Breast epithelium (tissue), 4 donors: ENCODE results near the gene CPD. TPM values are rescaled to one million over a fixed set of nuclear protein-coding genes. Genes with fewer than 3 reads are reported as not detected.

Experiments used
- DNase-seq, 2 donors: peaks; one replicate each; pipeline ENCODE4 v3.0.0-alpha.2; 2019; ENCODE audit warnings: low spot score in 2 of 2
- H3K27ac ChIP-seq, 2 donors: fragments of 200-600 bp; sonication (generic) in 1 of 2; one replicate each; pipeline ENCODE4 v1.5.1; 2016 to 2019; ENCODE audit warnings: mild to moderate bottlenecking in 1 of 2
- H3K27me3 ChIP-seq, 2 donors: fragments of 200-600 bp; sonication (generic) in 1 of 2; one replicate each; pipeline versions ENCODE4 v1.5.1 to v1.6.0; 2017 to 2019; ENCODE audit warnings: control low read depth in 1 of 2, mild to moderate bottlenecking in 1 of 2
- H3K36me3 ChIP-seq: fragments of 200-600 bp; one replicate; pipeline ENCODE4 v1.5.1; 2019
- H3K4me1 ChIP-seq, 2 donors: fragments of 200-600 bp; sonication (generic); one replicate each; pipeline ENCODE4 v1.5.1; 2016 to 2019; ENCODE audit warnings: control low read depth in 1 of 2
- H3K4me3 ChIP-seq, 3 donors: fragments of 200-600 bp; sonication (generic); 1 replicate in 2 of 3; 2 replicates in 1 of 3; pipeline ENCODE4 v1.5.1; 2016 to 2019; ENCODE audit warnings: mild to moderate bottlenecking in 3 of 3, moderate library complexity in 2 of 3
- H3K9me3 ChIP-seq, 2 donors: fragments of 200-600 bp; sonication (generic) in 1 of 2; one replicate each; pipeline ENCODE4 v1.5.1; 2016 to 2019; ENCODE audit warnings: control low read depth in 1 of 2
- POLR2A ChIP-seq: fragments of 450-650 bp; IDR thresholded peaks from one replicate; pipeline ENCODE4 v1.6.1; 2016; ENCODE audit warnings: antibody characterized with exemption, mild to moderate bottlenecking, moderate library complexity
- POLR2AphosphoS5 ChIP-seq, 3 donors: sonication (generic); formaldehyde crosslinking; IDR thresholded peaks; one replicate each; pipeline ENCODE4 v1.6.1; 2017; ENCODE audit warnings: antibody characterized with exemption in 3 of 3
- intact Hi-C: fragments of 100-400 bp; cut with DNase I; formaldehyde crosslinking; loops from one replicate; pipeline ENCODE4 v1.15.1; 2023; ENCODE audit warnings: low total_unique reads
- total RNA-seq, 3 donors: library from RNA; depleted of rRNA; stranded (reverse); fragments of >200 nt; gene quantifications; one replicate each; pipeline ENCODE4 v1.1.0, GENCODE V29; 2016
- TF ChIP-seq, protein P1 (sequence below), 3 donors: fragments of 450-650 bp; IDR thresholded peaks; one replicate each; pipeline ENCODE4 v1.5.1; 2016 to 2017; ENCODE audit warnings: antibody characterized with exemption in 3 of 3, mild to moderate bottlenecking in 3 of 3, moderate library complexity in 3 of 3

The CPD gene
- total RNA-seq, 3 donors from 2014 or later: 74.1 to 110 (median 87.7) TPM

DNA sequence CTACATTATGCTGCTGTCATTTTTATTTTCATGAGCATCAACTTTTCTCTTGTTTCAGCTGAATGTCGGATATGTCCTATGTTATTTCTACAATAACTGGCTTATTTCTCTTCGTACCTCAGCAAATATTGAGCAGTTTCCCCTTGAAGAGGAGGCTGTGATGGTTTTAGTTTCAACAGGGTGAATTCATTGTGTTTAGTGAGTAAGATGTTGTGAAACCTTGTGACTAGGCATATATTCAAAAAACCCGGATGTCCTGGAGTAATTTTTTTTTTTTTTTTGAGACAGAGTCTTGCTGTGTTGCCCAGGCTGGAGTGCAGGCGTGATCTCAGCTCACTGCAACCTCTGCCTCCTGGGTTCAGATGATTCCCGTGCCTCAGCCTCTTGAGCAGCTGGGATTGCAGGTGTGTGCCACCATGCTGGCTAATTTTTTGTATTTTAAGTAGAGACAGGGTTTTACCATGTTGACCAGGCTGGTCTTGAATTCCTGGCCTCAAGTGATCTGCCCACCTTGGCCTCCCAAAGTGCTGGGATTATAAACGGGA, 11.1 kb downstream of the CPD start:
- no peak overlapping the region for H3K27ac ChIP-seq

DNA sequence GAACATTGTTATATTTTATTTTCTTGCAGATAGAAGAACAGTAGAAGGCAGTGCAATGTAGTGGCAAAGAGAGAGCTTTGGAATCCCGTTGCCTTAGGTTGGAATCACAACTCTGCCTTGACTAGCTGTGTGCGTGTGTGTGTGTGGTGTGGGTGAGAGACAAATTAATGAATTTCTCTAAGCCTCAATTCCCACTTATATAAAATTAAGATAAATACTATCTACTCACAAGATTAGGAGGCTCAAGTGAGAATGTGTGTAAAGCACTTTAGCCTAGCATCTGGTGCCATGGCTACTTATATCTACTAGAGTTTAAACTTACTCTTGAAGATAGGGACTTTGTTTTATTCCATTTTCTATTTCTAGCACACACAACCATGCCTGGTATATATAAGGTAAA, 12.8 kb downstream of the CPD start:
- intact Hi-C loops: no loop called here

More for the DNA sequence above, 11.1 kb downstream of the CPD start:
- H3K27me3 ChIP-seq: no peaks in the 10 kb centered on the region
- H3K4me3 ChIP-seq: no peak overlapping the region
- H3K9me3 ChIP-seq: no peaks in the 10 kb centered on the region
- H3K36me3 ChIP-seq: no peaks in the 10 kb centered on the region
- DNase-seq: no peak
- no peaks in the 10 kb centered on the region for H3K4me1 ChIP-seq
- intact Hi-C loops: no loop called here
- TF ChIP-seq POLR2AphosphoS5 (IDR thresholded peaks at IDR 0.05) (no peak), POLR2A (no peak)
- TF ChIP-seq, protein P1, sequence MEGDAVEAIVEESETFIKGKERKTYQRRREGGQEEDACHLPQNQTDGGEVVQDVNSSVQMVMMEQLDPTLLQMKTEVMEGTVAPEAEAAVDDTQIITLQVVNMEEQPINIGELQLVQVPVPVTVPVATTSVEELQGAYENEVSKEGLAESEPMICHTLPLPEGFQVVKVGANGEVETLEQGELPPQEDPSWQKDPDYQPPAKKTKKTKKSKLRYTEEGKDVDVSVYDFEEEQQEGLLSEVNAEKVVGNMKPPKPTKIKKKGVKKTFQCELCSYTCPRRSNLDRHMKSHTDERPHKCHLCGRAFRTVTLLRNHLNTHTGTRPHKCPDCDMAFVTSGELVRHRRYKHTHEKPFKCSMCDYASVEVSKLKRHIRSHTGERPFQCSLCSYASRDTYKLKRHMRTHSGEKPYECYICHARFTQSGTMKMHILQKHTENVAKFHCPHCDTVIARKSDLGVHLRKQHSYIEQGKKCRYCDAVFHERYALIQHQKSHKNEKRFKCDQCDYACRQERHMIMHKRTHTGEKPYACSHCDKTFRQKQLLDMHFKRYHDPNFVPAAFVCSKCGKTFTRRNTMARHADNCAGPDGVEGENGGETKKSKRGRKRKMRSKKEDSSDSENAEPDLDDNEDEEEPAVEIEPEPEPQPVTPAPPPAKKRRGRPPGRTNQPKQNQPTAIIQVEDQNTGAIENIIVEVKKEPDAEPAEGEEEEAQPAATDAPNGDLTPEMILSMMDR (IDR thresholded peaks at IDR 0.05): no peak

DNA sequence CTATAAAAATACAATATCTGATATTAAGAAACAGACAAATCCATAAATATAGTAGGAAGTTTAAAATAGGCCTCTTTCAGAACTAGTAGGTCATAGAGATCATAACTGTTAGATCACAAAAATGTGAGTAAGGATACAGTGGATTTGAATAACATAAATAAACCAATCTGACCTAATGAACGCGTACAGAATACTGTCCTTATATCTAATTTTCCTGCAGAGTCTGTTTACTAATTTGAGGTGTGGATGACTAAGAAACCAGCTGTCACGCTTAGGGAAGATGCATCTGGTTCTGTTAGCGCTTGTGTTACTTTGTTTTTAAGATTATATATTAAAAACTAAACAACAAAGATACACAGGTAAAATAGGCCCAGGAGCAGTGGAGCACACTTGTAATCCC, 14.8 kb downstream of the CPD start:
- TF ChIP-seq POLR2AphosphoS5 (IDR thresholded peaks at IDR 0.05): no peak
- TF ChIP-seq POLR2A: no peak
- no peak for DNase-seq
- intact Hi-C loops: no loop called here
- H3K27me3 ChIP-seq: no peaks in the 10 kb centered on the region
- no peak overlapping the region for H3K4me3 ChIP-seq
- H3K36me3 ChIP-seq: no peaks in the 10 kb centered on the region
- no peaks in the 10 kb centered on the region for H3K9me3 ChIP-seq
- no peaks in the 10 kb centered on the region for H3K4me1 ChIP-seq
- no peak overlapping the region for H3K27ac ChIP-seq

More for the DNA sequence above, 12.8 kb downstream of the CPD start:
- H3K36me3 ChIP-seq: no peaks in the 10 kb centered on the region
- no peak overlapping the region for H3K4me3 ChIP-seq
- no peaks in the 10 kb centered on the region for H3K4me1 ChIP-seq
- H3K27me3 ChIP-seq: no peaks in the 10 kb centered on the region
- DNase-seq: no peak
- TF ChIP-seq, protein P1 (IDR thresholded peaks at IDR 0.05): no peak
- no peak for TF ChIP-seq POLR2A
- TF ChIP-seq POLR2AphosphoS5 (IDR thresholded peaks at IDR 0.05): no peak
- no peak overlapping the region for H3K27ac ChIP-seq
- no peaks in the 10 kb centered on the region for H3K9me3 ChIP-seq

DNA sequence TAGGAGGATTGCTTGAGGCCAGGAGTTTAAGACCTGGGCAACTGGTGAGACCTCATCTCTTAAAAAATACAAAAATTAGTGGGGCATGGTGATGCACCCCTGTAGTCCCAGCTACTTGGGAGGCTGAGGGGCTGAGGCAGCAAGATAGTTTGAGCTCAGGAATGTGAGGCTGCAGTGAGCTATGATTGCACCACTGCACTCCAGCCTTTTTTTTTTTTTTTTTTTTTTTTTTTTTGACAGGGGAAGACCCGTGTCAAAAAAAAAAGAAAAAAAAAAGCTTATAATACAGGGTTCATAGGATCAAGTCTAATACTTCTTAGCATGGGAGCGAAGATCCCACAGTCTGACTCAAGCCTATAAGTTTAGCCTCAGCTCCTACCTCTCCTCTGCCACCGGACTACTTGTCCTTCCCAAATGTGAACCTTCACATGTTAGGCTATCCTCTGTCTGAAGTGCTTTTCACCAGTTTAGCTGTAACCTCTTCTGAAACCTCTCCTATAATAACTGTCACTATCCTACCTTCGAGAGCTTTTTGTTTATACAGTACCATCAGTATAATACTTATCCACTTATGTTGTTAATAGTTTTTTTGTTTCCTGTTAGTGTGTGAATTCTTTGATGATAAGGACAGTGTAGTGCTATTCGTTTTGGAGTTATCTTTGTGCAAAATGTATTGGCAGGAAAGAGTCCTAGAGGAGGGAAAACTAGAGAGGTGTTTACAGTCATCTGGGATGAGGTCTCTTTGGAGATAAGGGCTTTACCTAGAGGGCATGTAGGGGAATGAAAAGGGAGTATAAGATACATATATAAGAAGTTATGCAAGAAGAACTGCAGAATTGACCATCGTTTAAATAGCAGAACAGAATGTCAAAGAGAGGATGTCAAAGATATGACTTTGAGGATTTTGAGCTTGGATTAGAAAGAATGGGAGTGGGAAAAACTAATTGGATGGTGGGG, 15.5 kb downstream of the CPD start:
- DNase-seq: no peak
- Histone ChIP-seq H3K36me3 (no peaks in the 10 kb centered on the region), H3K9me3 (no peaks in the 10 kb centered on the region), H3K27me3 (no peaks in the 10 kb centered on the region), H3K27ac (no peak overlapping the region), H3K4me3 (no peak overlapping the region), H3K4me1 (no peaks in the 10 kb centered on the region)
- intact Hi-C loops: no loop called here
- TF ChIP-seq, protein P1 (IDR thresholded peaks at IDR 0.05): no peak
- TF ChIP-seq POLR2AphosphoS5 (IDR thresholded peaks at IDR 0.05) (no peak), POLR2A (no peak)

DNA sequence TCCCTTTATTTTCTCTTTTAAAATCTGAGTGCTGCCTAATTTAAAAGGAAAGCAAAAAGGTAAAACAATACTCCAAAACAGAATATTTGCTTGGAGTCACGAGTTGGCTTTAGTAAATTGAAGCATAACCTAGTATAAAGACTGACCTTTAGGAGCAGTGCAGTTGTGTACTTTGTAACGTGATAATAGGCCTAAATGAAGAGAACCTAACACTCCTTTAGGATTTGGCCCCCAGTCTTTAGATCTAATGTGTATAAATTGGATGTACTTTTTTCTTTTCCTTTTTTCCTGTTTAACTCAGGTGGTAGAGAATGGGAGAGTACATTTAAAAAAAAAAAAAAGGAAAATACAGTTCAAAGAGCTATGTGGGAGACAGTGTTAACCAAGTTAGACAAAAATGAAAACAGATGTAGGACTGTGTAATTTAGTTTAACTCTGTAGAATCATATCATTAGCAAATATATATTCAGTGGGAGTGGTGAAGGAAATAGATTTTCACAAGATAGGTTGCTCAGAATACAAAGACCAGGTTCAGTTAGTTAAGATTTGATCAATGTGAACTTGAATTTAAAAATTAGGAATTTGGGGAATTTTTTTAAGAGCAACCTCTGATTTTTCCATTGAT, 16.8 kb downstream of the CPD start:
- no peaks in the 10 kb centered on the region for H3K36me3 ChIP-seq
- no peak overlapping the region for H3K4me3 ChIP-seq
- TF ChIP-seq POLR2AphosphoS5 (IDR thresholded peaks at IDR 0.05): no peak
- TF ChIP-seq, protein P1 (IDR thresholded peaks at IDR 0.05): no peak
- no peak for DNase-seq
- no peaks in the 10 kb centered on the region for H3K4me1 ChIP-seq
- no peaks in the 10 kb centered on the region for H3K9me3 ChIP-seq
- H3K27ac ChIP-seq: no peak overlapping the region
- H3K27me3 ChIP-seq: no peaks in the 10 kb centered on the region
- intact Hi-C loops: no loop called here
